Measurements from ENCODE around the gene AP3B1.
"Not testable (repeated sequence)": the region's sequence is repeated elsewhere in the genome, so short reads cannot be mapped to it uniquely, and the experiment has no call there.

DNA sequence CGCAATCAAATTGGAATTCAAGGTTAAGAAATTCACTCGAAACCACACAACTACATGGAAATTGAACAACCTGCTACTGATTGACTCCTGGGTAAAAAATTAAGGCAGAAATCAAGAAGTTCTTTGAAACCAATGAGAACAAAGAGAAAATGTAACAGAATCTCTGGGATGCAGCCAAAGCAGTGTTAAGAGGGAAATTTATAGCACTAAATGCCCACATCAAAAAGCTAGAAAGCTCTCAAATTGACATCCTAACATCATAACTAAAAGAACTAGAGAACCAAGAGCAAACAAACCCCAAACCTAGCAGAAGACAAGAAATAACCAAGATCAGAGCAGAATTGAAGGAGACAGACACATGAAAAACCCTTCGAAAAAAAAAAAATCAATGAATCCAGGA is 226.9 kb downstream of the AP3B1 start:
- not testable (repeated sequence) for TF ChIP-seq EP300 (IDR thresholded peaks at IDR 0.05); POLR2A (IDR thresholded peaks at IDR 0.05; ENCODE audit: low read depth); POLR2AphosphoS5 (IDR thresholded peaks at IDR 0.05)
- TF ChIP-seq, protein P1, sequence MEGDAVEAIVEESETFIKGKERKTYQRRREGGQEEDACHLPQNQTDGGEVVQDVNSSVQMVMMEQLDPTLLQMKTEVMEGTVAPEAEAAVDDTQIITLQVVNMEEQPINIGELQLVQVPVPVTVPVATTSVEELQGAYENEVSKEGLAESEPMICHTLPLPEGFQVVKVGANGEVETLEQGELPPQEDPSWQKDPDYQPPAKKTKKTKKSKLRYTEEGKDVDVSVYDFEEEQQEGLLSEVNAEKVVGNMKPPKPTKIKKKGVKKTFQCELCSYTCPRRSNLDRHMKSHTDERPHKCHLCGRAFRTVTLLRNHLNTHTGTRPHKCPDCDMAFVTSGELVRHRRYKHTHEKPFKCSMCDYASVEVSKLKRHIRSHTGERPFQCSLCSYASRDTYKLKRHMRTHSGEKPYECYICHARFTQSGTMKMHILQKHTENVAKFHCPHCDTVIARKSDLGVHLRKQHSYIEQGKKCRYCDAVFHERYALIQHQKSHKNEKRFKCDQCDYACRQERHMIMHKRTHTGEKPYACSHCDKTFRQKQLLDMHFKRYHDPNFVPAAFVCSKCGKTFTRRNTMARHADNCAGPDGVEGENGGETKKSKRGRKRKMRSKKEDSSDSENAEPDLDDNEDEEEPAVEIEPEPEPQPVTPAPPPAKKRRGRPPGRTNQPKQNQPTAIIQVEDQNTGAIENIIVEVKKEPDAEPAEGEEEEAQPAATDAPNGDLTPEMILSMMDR (IDR thresholded peaks at IDR 0.05) = not testable (repeated sequence)
